Thymus (tissue), 11 donors: ENCODE results near the gene PPP2R3B. TPM values are rescaled to one million over a fixed set of nuclear protein-coding genes. Genes with fewer than 3 reads are reported as not detected.
"Not testable (repeated sequence)": the region's sequence is repeated elsewhere in the genome, so short reads cannot be mapped to it uniquely, and the experiment has no call there.

ENCODE experiments used
- DNase-seq, 9 donors: peaks; one replicate each; pipeline ENCODE4 v3.0.0-alpha.2; 2013; ENCODE audit warnings: low spot score in 9 of 9, low read depth in 6 of 9, missing footprints in 1 of 9
- H3K27ac ChIP-seq, 2 donors: one replicate each; pipeline ENCODE4 v1.5.1; 2013; ENCODE audit warnings: control low read depth in 1 of 2, low read depth in 1 of 2, low read length in 1 of 2, mild to moderate bottlenecking in 1 of 2, moderate library complexity in 1 of 2
- H3K27me3 ChIP-seq, 2 donors: one replicate each; pipeline ENCODE4 v1.5.1; 2013; ENCODE audit warnings: low read length in 1 of 2; ENCODE audit not compliant: control insufficient read depth in 2 of 2, insufficient read depth in 1 of 2
- H3K36me3 ChIP-seq, 2 donors: one replicate each; pipeline ENCODE4 v1.5.1; 2013; ENCODE audit warnings: low read length in 1 of 2, mild to moderate bottlenecking in 1 of 2, moderate library complexity in 1 of 2; ENCODE audit not compliant: control insufficient read depth in 2 of 2, insufficient read depth in 2 of 2
- H3K4me1 ChIP-seq, 2 donors: one replicate each; pipeline ENCODE4 v1.5.1; 2013; ENCODE audit warnings: low read length in 2 of 2; ENCODE audit not compliant: control insufficient read depth in 2 of 2, insufficient read depth in 2 of 2
- H3K4me3 ChIP-seq, 2 donors: one replicate each; pipeline ENCODE4 v1.5.1; 2013; ENCODE audit warnings: low read length in 2 of 2, control low read depth in 1 of 2, mild to moderate bottlenecking in 1 of 2
- H3K9me3 ChIP-seq, 2 donors: one replicate each; pipeline ENCODE4 v1.5.1; 2013; ENCODE audit warnings: low read length in 1 of 2, mild to moderate bottlenecking in 1 of 2; ENCODE audit not compliant: control insufficient read depth in 2 of 2, insufficient read depth in 1 of 2
- WGBS: extraction: QIAGEN DNeasy Blood & Tissue Kit; methylation state at CpG from one replicate; pipeline ENCODE4 v1.1.7; 2013; 5-methylcytosine and 5-hydroxymethylcytosine counted together
- polyA plus RNA-seq: library from polyadenylated mRNA; stranded (reverse); fragments of 200-250 nt; gene quantifications from one replicate; pipeline ENCODE4 v1.2.3, GENCODE V29; 2013
- total RNA-seq: library from RNA; stranded (reverse); fragments of 120-200 nt; gene quantifications from one replicate; pipeline ENCODE4 v1.2.4, GENCODE V29; 2013
- donor health status: healthy.

PPP2R3B gene
- total and polyA plus RNA-seq, 2 donors: 54.1 to 88.5 TPM

GRCh38 chrX:352181-352580 is 34.5 kb downstream of the PPP2R3B start:
- no peak overlapping the region for H3K27ac ChIP-seq
- DNase-seq: no peak
- no peaks in the 10 kb centered on the region for H3K27me3 ChIP-seq
- H3K4me3 ChIP-seq: no peak overlapping the region
- H3K4me1 ChIP-seq: peaks cover 2 to 5% of the 10 kb centered on the region in 2 donors
- peaks cover 25 to 45% of the 10 kb centered on the region in 2 donors for H3K36me3 ChIP-seq
- WGBS: 99% methylated on average over 27 of the region's 27 CpGs
- H3K9me3 ChIP-seq: peaks cover 4 to 20% of the 10 kb centered on the region in 2 donors

GRCh38 chrX:351736-352135 is 35.0 kb downstream of the PPP2R3B start:
- Histone ChIP-seq H3K4me3 (no peak overlapping the region), H3K4me1 (peaks cover 0 to 1% of the 10 kb centered on the region in 2 donors), H3K27ac (no peak overlapping the region), H3K9me3 (peaks cover 9 to 25% of the 10 kb centered on the region in 2 donors), H3K36me3 (peaks cover 29 to 48% of the 10 kb centered on the region in 2 donors), H3K27me3 (no peaks in the 10 kb centered on the region)
- 97% methylated on average over 10 of the region's 10 CpGs for WGBS
- DNase-seq: no peak

GRCh38 chrX:351324-351641 is 35.4 kb downstream of the PPP2R3B start:
- not testable (repeated sequence) for H3K4me3 ChIP-seq, H3K4me1 ChIP-seq, H3K27me3 ChIP-seq, DNase-seq, H3K27ac ChIP-seq
- WGBS: 93% methylated on average over 11 of the region's 13 CpGs
- H3K9me3 ChIP-seq: peaks cover 13 to 29% of the 10 kb centered on the region in 2 donors
- H3K36me3 ChIP-seq: peaks cover 31 to 48% of the 10 kb centered on the region in 2 donors

- Histone ChIP-seq H3K27ac (no peak overlapping the region), H3K4me3 (no peak overlapping the region), H3K36me3 (peaks cover 29 to 47% of the 10 kb centered on the region in 2 donors), H3K4me1 (no peaks in the 10 kb centered on the region), H3K27me3 (no peaks in the 10 kb centered on the region), H3K9me3 (peaks cover 15 to 33% of the 10 kb centered on the region in 2 donors)
- DNase-seq: no peak
- 93% methylated on average over 61 of the region's 61 CpGs for WGBS
Observed at GRCh38 chrX:350534-351323, 36.0 kb downstream of the PPP2R3B start.

GRCh38 chrX:350148-350533 is 36.6 kb downstream of the PPP2R3B start:
- no peak for DNase-seq
- Histone ChIP-seq H3K36me3 (peaks cover 30 to 51% of the 10 kb centered on the region in 2 donors), H3K27ac (no peak overlapping the region), H3K27me3 (no peaks in the 10 kb centered on the region), H3K4me1 (no peaks in the 10 kb centered on the region), H3K9me3 (peaks cover 20 to 37% of the 10 kb centered on the region in 2 donors), H3K4me3 (no peak overlapping the region)
- WGBS: 94% methylated on average over 20 of the region's 20 CpGs

- no peaks in the 10 kb centered on the region for H3K27me3 ChIP-seq
- DNase-seq: no peak
- peaks cover 34 to 52% of the 10 kb centered on the region in 2 donors for H3K36me3 ChIP-seq
- H3K27ac ChIP-seq: no peak overlapping the region
- peaks cover 24 to 42% of the 10 kb centered on the region in 2 donors for H3K9me3 ChIP-seq
- WGBS: 95% methylated on average over 10 of the region's 10 CpGs
- H3K4me1 ChIP-seq: no peaks in the 10 kb centered on the region
- H3K4me3 ChIP-seq: no peak overlapping the region
Observed at GRCh38 chrX:349702-350101, 37.0 kb downstream of the PPP2R3B start.

GRCh38 chrX:349196-349595 is 37.5 kb downstream of the PPP2R3B start:
- DNase-seq: no peak

GRCh38 chrX:348461-349117 is 38.1 kb downstream of the PPP2R3B start:
- H3K36me3 ChIP-seq: peaks cover 39 to 59% of the 10 kb centered on the region in 2 donors
- no peak overlapping the region for H3K27ac ChIP-seq
- H3K27me3 ChIP-seq: no peaks in the 10 kb centered on the region

More at GRCh38 chrX:349196-349595, 37.5 kb downstream of the PPP2R3B start:
- WGBS: 95% methylated on average over 18 of the region's 18 CpGs
- Histone ChIP-seq H3K27me3 (no peaks in the 10 kb centered on the region), H3K4me1 (no peaks in the 10 kb centered on the region), H3K9me3 (peaks cover 28 to 47% of the 10 kb centered on the region in 2 donors), H3K27ac (peak overlapping the region in 1 of 2 donors; percentile 18), H3K36me3 (peaks cover 39 to 56% of the 10 kb centered on the region in 2 donors), H3K4me3 (no peak overlapping the region)

More at GRCh38 chrX:348461-349117, 38.1 kb downstream of the PPP2R3B start:
- no peak for DNase-seq
- Histone ChIP-seq H3K9me3 (peaks cover 30 to 52% of the 10 kb centered on the region in 2 donors), H3K4me3 (no peak overlapping the region), H3K4me1 (no peaks in the 10 kb centered on the region)
- WGBS: 86% methylated on average over 11 of the region's 11 CpGs
